Aorta (tissue), 5 donors: ENCODE data around the gene PROKR1. TPM values are rescaled to one million over a fixed set of nuclear protein-coding genes. Genes with fewer than 3 reads are reported as not detected.

Experiments used
- ATAC-seq: fragments of 200-7000 bp; cut with Tn5 transposase; one replicate; pipeline ENCODE4 v1.9.1; 2022; ENCODE audit warnings: moderate library complexity; ENCODE audit not compliant: low FRiP score
- DNase-seq, 2 donors: peaks; one replicate each; pipeline ENCODE4 v3.0.0-alpha.2; 2020
- H3K27ac ChIP-seq, 2 donors: one replicate each; pipeline ENCODE4 v1.5.1; 2013; ENCODE audit warnings: low read length in 2 of 2, mild to moderate bottlenecking in 2 of 2, moderate library complexity in 2 of 2, control low read depth in 1 of 2, inconsistent platforms in 1 of 2, low read depth in 1 of 2
- H3K27me3 ChIP-seq, 2 donors: one replicate each; pipeline ENCODE4 v1.6.1; 2013; ENCODE audit warnings: control low read depth in 1 of 2, low read length in 1 of 2, mild to moderate bottlenecking in 1 of 2, moderate library complexity in 1 of 2; ENCODE audit not compliant: insufficient read depth in 2 of 2, control insufficient read depth in 1 of 2
- H3K36me3 ChIP-seq, 2 donors: one replicate each; pipeline ENCODE4 v1.6.1; 2013; ENCODE audit warnings: control low read depth in 1 of 2, low read length in 1 of 2, mild to moderate bottlenecking in 1 of 2; ENCODE audit not compliant: insufficient read depth in 2 of 2, control insufficient read depth in 1 of 2
- H3K4me1 ChIP-seq, 2 donors: one replicate each; pipeline ENCODE4 v1.6.1; 2013; ENCODE audit warnings: low read length in 2 of 2, control low read depth in 1 of 2, mild to moderate bottlenecking in 1 of 2, moderate library complexity in 1 of 2; ENCODE audit not compliant: insufficient read depth in 2 of 2, control insufficient read depth in 1 of 2
- H3K4me3 ChIP-seq, 2 donors: one replicate each; pipeline ENCODE4 v1.5.1; 2013; ENCODE audit warnings: low read length in 2 of 2, control low read depth in 1 of 2, mild to moderate bottlenecking in 1 of 2
- H3K9me3 ChIP-seq: one replicate; pipeline ENCODE4 v1.6.1; 2013; ENCODE audit warnings: mild to moderate bottlenecking, low read length; ENCODE audit not compliant: control insufficient read depth
- WGBS, 2 donors: extraction: QIAGEN DNeasy Blood & Tissue Kit; methylation state at CpG; one replicate each; pipeline ENCODE4 v1.1.7; 2013; 5-methylcytosine and 5-hydroxymethylcytosine counted together
- intact Hi-C, 2 donors: fragments of 100-400 bp; cut with DNase I; formaldehyde crosslinking; loops; one replicate each; pipeline versions ENCODE4 v1.14.2 to v1.15.0; 2022
- polyA plus RNA-seq, 2 donors: library from polyadenylated mRNA; stranded (reverse); fragments of 200-250 nt; gene quantifications; one replicate each; pipeline ENCODE4 v1.2.3, GENCODE V29; 2013
- total RNA-seq, 2 donors: library from RNA; stranded (reverse); fragmentation: NEBNext Ultra II Directional; extraction: Animal tissue kit (Norgen Biotek cat#: 25700); gene quantifications; one replicate each; pipeline ENCODE4 v1.2.1, GENCODE V29; 2021
- donor health status: healthy with polysubstance abuse.
- donor health status: Bipolar disorder and iron deficiency.
- donor health status: DM: no; HTN: no; CAD: no.
- donor health status: DM: no; HTN: no; CAD: no.
- donor health status: DM: yes; HTN: yes; CAD: no.

PROKR1 gene
- total and polyA plus RNA-seq, 4 donors = not detected

DNA sequence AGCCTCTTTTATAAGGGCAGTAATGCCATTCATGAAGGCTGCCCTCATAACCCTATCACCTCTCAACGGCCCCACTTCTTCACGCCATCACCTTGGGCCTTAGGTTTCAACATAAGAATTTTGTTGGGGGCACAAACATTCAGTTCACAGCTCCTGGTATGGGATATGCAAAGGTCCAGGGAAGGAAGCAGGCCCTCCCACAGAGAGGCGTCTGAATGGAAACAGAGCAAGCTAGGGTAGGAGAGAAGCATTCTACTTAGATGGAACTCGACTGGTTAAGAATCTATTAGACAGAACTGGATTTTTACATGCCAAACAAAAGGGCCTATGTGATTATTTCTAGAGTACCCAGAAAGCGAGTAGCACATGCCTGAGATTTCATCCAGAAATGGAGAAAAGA, 42.8 kb downstream of the PROKR1 start:
- no peak for DNase-seq
- intact Hi-C loops = no loop called here
- 67 to 69% methylated on average over 5 of the region's 5 CpGs for WGBS, 2 donors

DNA sequence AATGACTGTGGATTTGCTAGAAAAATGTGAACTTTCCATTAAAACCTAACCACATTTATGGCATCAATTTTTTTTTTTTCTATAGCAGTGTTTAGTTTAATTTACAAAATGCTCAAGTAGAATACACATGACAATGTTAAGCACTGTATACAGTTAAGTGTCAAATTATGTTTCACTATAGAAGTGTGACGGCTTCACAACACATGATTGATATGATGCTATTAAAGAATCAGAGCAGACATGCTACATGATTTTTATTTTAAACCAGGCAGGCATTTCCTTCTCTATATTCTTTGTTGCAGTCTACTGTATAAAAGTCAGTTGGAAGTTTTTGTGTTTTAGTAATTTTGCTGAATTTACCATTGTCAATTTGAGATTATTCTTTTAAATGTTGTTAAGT, 43.6 kb downstream of the PROKR1 start:
- no peak overlapping the region for H3K4me3 ChIP-seq
- no peaks in the 10 kb centered on the region for H3K4me1 ChIP-seq
- no peaks in the 10 kb centered on the region for H3K9me3 ChIP-seq
- no peaks in the 10 kb centered on the region for H3K27me3 ChIP-seq
- intact Hi-C loops = no loop called here
- no peaks in the 10 kb centered on the region for H3K36me3 ChIP-seq
- 80 to 84% methylated on average over 1 of the region's 1 CpG for WGBS, 2 donors
- no peak overlapping the region for H3K27ac ChIP-seq
- DNase-seq = no peak
- no peak for ATAC-seq

More for the DNA sequence above, 42.8 kb downstream of the PROKR1 start:
- no peaks in the 10 kb centered on the region for H3K4me1 ChIP-seq
- H3K27ac ChIP-seq = no peak overlapping the region
- no peak overlapping the region for H3K4me3 ChIP-seq
- no peaks in the 10 kb centered on the region for H3K27me3 ChIP-seq
- H3K9me3 ChIP-seq = no peaks in the 10 kb centered on the region
- H3K36me3 ChIP-seq = no peaks in the 10 kb centered on the region
- ATAC-seq = no peak

DNA sequence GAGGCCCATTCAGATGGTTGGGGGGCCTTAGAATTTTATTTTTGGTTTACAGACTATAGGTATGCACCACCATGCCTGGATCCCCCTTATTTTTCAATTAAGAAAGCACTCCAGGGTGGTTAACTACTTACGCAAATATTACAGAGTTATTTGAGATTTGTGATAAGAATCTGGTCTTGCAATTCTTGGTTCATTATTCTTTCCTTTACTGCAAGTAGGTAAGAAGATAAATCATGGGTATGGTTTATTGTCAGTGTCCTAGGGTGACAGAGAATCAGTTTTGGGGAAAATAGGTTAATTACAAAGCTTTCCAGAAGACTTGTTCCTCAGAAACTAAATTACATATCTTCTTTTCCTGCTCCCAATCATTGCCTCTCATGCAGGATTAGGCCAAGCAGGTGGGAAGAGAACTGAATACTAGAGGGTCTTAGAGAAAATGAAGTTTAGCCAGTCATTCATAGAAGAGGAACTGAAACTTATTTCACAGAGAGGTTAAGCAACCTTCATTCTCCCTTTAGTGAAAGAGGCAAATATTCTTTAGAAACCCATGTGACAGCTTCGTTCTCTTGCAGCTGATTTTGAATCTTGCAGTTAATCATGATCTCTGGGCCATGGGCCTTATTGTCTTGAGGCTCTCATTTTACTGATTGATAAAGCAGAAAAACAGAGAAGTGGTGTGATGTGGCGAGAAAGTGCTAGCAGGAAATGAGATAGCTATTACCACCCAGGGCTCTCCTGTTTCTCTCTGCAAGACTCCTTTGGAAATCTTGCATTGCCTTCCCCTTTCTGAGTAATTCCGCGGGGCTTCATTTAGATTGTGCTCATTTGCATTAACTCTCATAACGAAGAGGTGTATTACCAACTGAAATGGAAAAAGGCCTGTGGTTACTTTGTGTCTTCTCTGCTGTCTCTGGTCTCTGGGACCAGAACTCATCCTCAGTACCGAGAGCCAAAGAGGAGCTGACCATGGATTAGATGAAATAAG, 46.5 kb downstream of the PROKR1 start:
- H3K9me3 ChIP-seq = no peaks in the 10 kb centered on the region
- 60 to 63% methylated on average over 7 of the region's 7 CpGs for WGBS, 2 donors
- no peaks in the 10 kb centered on the region for H3K4me1 ChIP-seq
- no peaks in the 10 kb centered on the region for H3K27me3 ChIP-seq
- DNase-seq (no peak), ATAC-seq (no peak)
- H3K4me3 ChIP-seq = no peak overlapping the region
- intact Hi-C loops = no loop called here
- H3K27ac ChIP-seq = no peak overlapping the region
- H3K36me3 ChIP-seq = no peaks in the 10 kb centered on the region

DNA sequence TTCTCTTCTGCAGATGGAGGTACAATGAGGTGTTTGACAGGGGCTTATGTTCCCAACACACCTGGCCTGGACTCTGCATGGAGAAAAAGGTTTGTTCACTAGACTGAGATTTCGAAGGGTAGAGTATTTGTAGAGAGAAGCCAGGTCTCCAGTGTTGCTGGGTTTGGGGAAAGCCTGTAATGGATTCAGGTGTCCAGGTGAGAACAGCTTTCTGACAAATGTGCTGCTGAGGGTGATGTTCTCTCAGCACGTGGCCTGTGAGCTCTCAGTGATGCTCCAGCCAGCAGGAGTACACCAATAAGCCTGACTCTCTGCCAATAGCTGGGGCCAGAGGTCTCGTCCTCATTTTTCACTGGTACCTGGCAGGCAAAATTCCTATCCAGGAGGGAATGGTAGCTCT, 47.5 kb downstream of the PROKR1 start:
- intact Hi-C loops = no loop called here
- Histone ChIP-seq H3K27me3 (no peaks in the 10 kb centered on the region), H3K4me3 (no peak overlapping the region), H3K9me3 (no peaks in the 10 kb centered on the region), H3K36me3 (no peaks in the 10 kb centered on the region), H3K27ac (no peak overlapping the region), H3K4me1 (no peaks in the 10 kb centered on the region)
- ATAC-seq = no peak
- 54 to 75% methylated on average over 3 of the region's 3 CpGs for WGBS, 2 donors
- DNase-seq = no peak

DNA sequence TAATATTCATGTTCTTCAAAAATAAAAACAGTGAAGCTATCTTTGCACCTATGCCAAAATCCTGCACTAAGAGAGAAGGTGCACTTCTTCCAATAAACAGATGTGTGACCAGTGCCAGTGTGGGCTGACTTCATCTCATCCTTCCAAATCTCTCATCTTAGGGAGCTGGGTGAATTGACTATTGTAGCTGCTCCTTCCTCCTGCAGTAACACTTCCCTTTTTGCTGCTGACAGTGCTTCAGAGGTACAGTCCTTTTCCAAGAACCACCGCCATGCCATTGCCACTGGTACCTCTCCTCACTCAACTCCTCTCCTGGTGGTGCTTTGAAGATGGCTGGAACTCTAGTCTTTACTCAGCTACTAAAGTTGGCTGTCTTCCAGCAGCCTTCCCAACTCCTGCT, 49.1 kb downstream of the PROKR1 start:
- 87 to 97% methylated on average over 1 of the region's 1 CpG for WGBS, 2 donors
- ATAC-seq = no peak
- intact Hi-C loops = no loop called here
- Histone ChIP-seq H3K36me3 (no peaks in the 10 kb centered on the region), H3K27ac (no peak overlapping the region), H3K9me3 (peaks cover 4% of the 10 kb centered on the region), H3K4me1 (no peaks in the 10 kb centered on the region), H3K27me3 (no peaks in the 10 kb centered on the region), H3K4me3 (no peak overlapping the region)
- no peak for DNase-seq

DNA sequence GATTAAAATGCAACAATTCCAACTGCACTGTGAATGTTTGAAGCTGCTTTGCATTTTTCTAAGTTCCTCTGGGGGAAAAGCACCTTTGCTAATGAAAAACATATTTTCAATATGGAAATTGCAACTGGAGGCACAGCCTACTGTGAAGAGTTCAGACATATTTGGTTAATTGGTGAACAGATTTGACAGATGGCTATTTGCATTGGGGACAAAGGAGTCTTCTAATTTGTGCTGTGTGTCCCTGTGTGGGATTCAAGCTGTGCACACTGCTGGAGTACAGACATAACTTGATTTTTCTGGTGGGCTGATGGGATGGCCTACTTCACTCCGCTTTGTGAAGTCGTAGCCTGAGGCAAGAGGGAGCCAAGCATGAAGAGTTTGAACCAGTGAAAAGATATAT, 50.6 kb downstream of the PROKR1 start:
- DNase-seq (no peak), ATAC-seq (no peak)
- Histone ChIP-seq H3K4me3 (no peak overlapping the region), H3K9me3 (peaks cover 4% of the 10 kb centered on the region), H3K36me3 (no peaks in the 10 kb centered on the region), H3K27me3 (no peaks in the 10 kb centered on the region), H3K4me1 (no peaks in the 10 kb centered on the region), H3K27ac (no peak overlapping the region)
- 90% methylated on average over 2 of the region's 2 CpGs for WGBS, 2 donors
- intact Hi-C loops = no loop called here

DNA sequence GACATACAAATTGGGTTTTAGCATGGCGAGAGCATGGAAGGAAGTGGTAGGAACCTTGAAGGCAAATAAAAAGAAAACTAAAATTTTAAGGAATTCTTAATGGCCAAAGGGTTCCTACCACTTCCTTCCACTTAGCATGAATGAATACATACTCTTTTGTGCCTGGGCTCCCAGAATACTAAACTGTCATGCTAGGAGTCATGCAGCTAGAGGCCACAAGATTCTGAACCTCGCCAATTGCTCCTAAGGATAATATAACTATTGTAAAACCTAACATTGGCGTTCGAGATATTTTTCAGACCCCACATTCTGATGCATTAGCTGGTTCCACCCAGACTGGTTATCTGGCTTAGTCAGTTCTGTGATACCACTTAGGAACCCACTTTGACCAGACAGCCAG, 52.6 kb downstream of the PROKR1 start:
- no peak for DNase-seq
- WGBS, 2 donors = 87% methylated on average over 4 of the region's 4 CpGs
- H3K4me3 ChIP-seq = no peak overlapping the region
- no peaks in the 10 kb centered on the region for H3K36me3 ChIP-seq
- H3K9me3 ChIP-seq = peaks cover 7% of the 10 kb centered on the region
- H3K4me1 ChIP-seq = no peaks in the 10 kb centered on the region
- H3K27me3 ChIP-seq = peaks cover 0 to 2% of the 10 kb centered on the region in 2 donors
- intact Hi-C loops = no loop called here
- no peak for ATAC-seq
- H3K27ac ChIP-seq = no peak overlapping the region

DNA sequence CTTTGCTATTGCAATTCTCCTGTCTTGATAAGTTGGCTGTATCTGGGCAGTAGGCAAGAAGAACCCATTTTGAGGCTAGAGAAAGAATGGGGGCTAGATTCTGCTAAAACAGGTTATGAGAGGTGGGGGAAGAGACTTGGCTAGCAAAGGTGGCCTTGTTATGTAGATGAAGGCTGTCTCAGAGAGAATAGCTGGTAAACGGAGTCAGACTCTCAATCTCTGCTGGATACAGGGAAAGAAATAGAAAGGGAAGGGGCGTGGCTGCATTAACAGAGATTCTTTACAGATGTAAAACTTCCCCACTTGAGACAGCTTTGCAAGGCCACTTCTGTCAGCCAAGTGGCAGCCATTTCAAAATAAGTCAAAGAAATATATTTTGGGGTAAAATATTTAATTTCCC, 53.2 kb downstream of the PROKR1 start:
- no peaks in the 10 kb centered on the region for H3K4me1 ChIP-seq
- DNase-seq (no peak), ATAC-seq (no peak)
- no peaks in the 10 kb centered on the region for H3K36me3 ChIP-seq
- no peak overlapping the region for H3K4me3 ChIP-seq
- H3K27ac ChIP-seq = no peak overlapping the region
- peaks cover 7% of the 10 kb centered on the region for H3K9me3 ChIP-seq
- WGBS, 2 donors = 68 to 76% methylated on average over 2 of the region's 2 CpGs
- H3K27me3 ChIP-seq = peaks cover 0 to 2% of the 10 kb centered on the region in 2 donors
- intact Hi-C loops = no loop called here
